Measurements from ENCODE around the gene FFAR1.

Gene FFAR1

GRCh38 chr19:35314858-35315470 lies 32.7 kb upstream of the FFAR1 start:
- DNase-seq (ENCODE audit: low read depth), result no peak

- no peak for DNase-seq (ENCODE audit: low read depth)
Measured at GRCh38 chr19:35315883-35316282, 31.8 kb upstream of the FFAR1 start.

GRCh38 chr19:35316560-35316959 lies 31.1 kb upstream of the FFAR1 start:
- DNase-seq (ENCODE audit: low read depth), result no peak

GRCh38 chr19:35317464-35318043 lies 30.1 kb upstream of the FFAR1 start:
- DNase-seq (ENCODE audit: low read depth), result no peak

- DNase-seq (ENCODE audit: low read depth), result peak; percentile 78
Measured at GRCh38 chr19:35318679-35319448, 28.8 kb upstream of the FFAR1 start.

GRCh38 chr19:35320065-35320713 lies 27.5 kb upstream of the FFAR1 start:
- no peak for DNase-seq (ENCODE audit: low read depth)

GRCh38 chr19:35321291-35321690 lies 26.4 kb upstream of the FFAR1 start:
- no peak for DNase-seq (ENCODE audit: low read depth)

GRCh38 chr19:35322014-35322413 lies 25.7 kb upstream of the FFAR1 start:
- no peak for DNase-seq (ENCODE audit: low read depth)

- DNase-seq (ENCODE audit: low read depth), result no peak
Measured at GRCh38 chr19:35327642-35328041, 20.1 kb upstream of the FFAR1 start.

- no peak for DNase-seq (ENCODE audit: low read depth)
Measured at GRCh38 chr19:35328851-35329285, 18.8 kb upstream of the FFAR1 start, which contains the start of gene CD22. TSS of gene CD22 (plus strand) at chr19:35329187. CDS start at chr19:35332041, 2,854 bp downstream.

GRCh38 chr19:35329323-35329722 lies 18.4 kb upstream of the FFAR1 start:
- no peak for DNase-seq (ENCODE audit: low read depth)

- no peak for DNase-seq (ENCODE audit: low read depth)
Measured at GRCh38 chr19:35330475-35330874, 17.2 kb upstream of the FFAR1 start.

GRCh38 chr19:35331551-35332214 lies 16.0 kb upstream of the FFAR1 start:
- no peak for DNase-seq (ENCODE audit: low read depth)

GRCh38 chr19:35332817-35333216 lies 14.9 kb upstream of the FFAR1 start:
- DNase-seq (ENCODE audit: low read depth), result no peak

- DNase-seq (ENCODE audit: low read depth), result no peak
Measured at GRCh38 chr19:35334144-35334753, 13.5 kb upstream of the FFAR1 start.

- no peak for DNase-seq (ENCODE audit: low read depth)
Measured at GRCh38 chr19:35336166-35336955, 11.3 kb upstream of the FFAR1 start.

- DNase-seq (ENCODE audit: low read depth), result no peak
Measured at GRCh38 chr19:35337097-35337983, 10.4 kb upstream of the FFAR1 start.

GRCh38 chr19:35337984-35338296 lies 9.8 kb upstream of the FFAR1 start:
- DNase-seq (ENCODE audit: low read depth), result no peak

GRCh38 chr19:35340431-35340830 lies 7.3 kb upstream of the FFAR1 start:
- DNase-seq (ENCODE audit: low read depth), result no peak

- DNase-seq (ENCODE audit: low read depth), result no peak
Measured at GRCh38 chr19:35341006-35341405, 6.7 kb upstream of the FFAR1 start.
